Kidney epithelial cell (primary cell): Measurements from ENCODE around the gene HCN2. TPM values are rescaled to one million over a fixed set of nuclear protein-coding genes. Genes with fewer than 3 reads are reported as not detected.

Source experiments
- DNase-seq: peaks from one replicate; pipeline ENCODE4 v3.0.0-alpha.2; 2010; ENCODE audit warnings: low read depth
- H3K27me3 ChIP-seq: 2 replicates; pipeline ENCODE4 v1.6.0; 2011; ENCODE audit warnings: low read length; ENCODE audit not compliant: control insufficient read depth, insufficient read depth
- H3K36me3 ChIP-seq: 2 replicates; pipeline ENCODE4 v1.5.1; 2011; ENCODE audit warnings: low read length; ENCODE audit not compliant: control insufficient read depth, insufficient read depth
- H3K4me3 ChIP-seq: 2 replicates; pipeline ENCODE4 v1.5.1; 2011; ENCODE audit warnings: low read depth, mild to moderate bottlenecking, control low read depth, low read length
- total RNA-seq: library from RNA; depleted of rRNA; stranded (reverse); fragments of >200 nt; gene quantifications from 2 replicates; pipeline ENCODE4 v1.2.3, GENCODE V29; 2015
- TF ChIP-seq, protein P1 (sequence below): IDR thresholded peaks from 2 replicates; pipeline ENCODE4 v1.5.1; 2011; ENCODE audit warnings: mild to moderate bottlenecking, moderate library complexity, low read length, control low read depth, inconsistent platforms; ENCODE audit not compliant: insufficient read depth, poor library complexity, severe bottlenecking

HCN2 gene
- total RNA-seq, 1 donor from 2014 or later = 0.13 TPM

DNA sequence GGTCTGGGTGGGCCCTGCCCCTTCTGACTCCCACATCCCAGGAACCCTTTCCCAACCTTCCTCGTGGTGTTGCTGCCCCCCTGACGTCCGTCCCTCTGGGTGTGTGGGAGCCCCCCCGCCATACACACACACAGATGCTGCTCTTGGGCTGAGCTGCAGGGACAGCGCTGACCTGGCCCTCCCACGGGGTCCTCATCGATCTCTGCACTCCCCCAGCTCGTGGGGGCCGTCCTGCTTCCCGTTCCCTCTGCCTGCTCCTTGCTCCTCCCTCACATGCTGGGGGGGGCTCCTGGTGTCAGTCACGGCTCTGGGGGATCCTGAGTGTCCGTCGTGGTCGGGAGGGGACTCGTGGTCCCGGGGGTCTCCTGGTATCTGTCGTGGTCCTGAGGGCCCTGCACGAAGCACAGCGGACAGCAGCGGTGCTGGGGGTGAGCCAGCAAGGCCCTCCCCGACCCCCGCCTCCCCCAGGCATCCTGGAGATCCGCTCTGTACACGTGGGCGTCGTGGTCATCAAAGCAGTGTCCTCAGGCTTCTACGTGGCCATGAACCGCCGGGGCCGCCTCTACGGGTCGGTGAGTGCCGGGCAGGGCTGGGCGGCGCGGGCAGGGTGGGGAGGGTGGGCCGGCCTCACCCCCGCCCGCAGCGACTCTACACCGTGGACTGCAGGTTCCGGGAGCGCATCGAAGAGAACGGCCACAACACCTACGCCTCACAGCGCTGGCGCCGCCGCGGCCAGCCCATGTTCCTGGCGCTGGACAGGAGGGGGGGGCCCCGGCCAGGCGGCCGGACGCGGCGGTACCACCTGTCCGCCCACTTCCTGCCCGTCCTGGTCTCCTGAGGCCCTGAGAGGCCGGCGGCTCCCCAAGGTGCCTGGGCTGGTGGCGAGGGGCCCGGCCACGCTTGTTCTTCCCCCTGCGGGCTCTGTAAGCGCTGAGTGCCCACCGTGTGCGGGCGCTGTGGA is 53.4 kb downstream of the HCN2 start:
- DNase-seq = no peak
- Histone ChIP-seq H3K27me3 (peaks cover 2% of the 10 kb centered on the region), H3K36me3 (no peaks in the 10 kb centered on the region), H3K4me3 (no peak overlapping the region)
- TF ChIP-seq, protein P1, sequence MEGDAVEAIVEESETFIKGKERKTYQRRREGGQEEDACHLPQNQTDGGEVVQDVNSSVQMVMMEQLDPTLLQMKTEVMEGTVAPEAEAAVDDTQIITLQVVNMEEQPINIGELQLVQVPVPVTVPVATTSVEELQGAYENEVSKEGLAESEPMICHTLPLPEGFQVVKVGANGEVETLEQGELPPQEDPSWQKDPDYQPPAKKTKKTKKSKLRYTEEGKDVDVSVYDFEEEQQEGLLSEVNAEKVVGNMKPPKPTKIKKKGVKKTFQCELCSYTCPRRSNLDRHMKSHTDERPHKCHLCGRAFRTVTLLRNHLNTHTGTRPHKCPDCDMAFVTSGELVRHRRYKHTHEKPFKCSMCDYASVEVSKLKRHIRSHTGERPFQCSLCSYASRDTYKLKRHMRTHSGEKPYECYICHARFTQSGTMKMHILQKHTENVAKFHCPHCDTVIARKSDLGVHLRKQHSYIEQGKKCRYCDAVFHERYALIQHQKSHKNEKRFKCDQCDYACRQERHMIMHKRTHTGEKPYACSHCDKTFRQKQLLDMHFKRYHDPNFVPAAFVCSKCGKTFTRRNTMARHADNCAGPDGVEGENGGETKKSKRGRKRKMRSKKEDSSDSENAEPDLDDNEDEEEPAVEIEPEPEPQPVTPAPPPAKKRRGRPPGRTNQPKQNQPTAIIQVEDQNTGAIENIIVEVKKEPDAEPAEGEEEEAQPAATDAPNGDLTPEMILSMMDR = no peak

DNA sequence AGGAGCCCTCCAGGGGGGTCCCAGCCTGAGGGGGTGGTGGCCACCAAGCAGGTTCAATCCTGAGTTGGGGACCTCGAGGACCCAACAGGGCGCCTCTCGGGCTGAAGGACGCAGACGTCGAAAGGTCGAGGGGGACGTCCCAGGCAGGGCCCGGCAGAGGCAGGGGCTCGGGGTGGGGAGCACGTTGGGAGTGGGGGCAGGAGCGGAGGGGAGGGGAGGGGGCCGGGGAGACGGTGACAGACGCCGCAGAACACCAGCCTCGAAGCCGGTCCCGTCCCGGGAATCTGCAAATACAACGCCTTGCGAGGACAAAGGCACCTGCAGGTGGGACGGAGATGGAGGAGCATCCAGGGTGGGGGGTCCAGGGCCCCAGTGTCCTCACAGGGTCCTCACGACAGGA is 54.1 kb downstream of the HCN2 start:
- Histone ChIP-seq H3K27me3 (peaks cover 2% of the 10 kb centered on the region), H3K36me3 (no peaks in the 10 kb centered on the region), H3K4me3 (no peak overlapping the region)
- DNase-seq = no peak
- TF ChIP-seq, protein P1 = no peak

DNA sequence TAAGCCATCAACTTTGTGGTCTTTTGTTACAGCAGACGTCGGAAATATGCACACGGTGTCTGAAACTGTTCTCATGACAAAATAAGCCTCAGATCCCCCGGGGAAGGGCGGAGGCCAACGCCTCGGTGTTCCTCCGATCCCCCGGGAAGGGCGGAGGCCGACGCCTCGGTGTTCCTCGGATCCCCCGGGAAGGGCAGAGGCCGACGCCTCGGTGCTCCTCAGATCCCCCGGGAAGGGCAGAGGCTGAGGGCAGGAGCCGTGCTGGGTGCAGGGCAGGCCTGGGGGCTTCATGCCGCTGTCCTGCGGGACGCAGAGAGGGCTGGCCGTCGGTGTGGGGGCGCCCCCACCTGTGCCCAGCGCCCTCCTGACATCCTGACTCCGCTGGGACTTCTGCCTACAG is 54.7 kb downstream of the HCN2 start:
- no peaks in the 10 kb centered on the region for H3K36me3 ChIP-seq
- H3K27me3 ChIP-seq = peaks cover 2% of the 10 kb centered on the region
- TF ChIP-seq, protein P1 = no peak
- no peak for DNase-seq
- H3K4me3 ChIP-seq = no peak overlapping the region

DNA sequence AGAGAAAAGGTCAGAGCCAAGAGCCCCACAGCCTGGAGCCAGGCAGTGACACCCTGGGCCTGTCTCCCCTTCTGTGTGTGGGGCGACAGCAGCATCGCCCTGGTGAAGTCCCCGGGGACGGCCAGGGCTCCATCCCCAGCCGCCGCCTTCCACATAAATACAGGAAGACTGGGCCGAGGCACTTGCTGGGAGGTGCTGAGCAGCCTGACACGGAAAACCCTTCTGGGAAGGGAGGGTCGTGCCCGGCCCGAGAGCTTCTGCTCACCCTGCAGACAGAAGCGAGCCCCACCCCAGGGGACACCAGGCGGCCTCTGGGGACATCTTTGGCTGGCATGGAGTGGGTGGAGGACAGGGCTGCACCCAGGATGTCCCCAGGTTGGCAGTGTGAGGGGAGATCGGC is 55.1 kb downstream of the HCN2 start:
- TF ChIP-seq, protein P1 = no peak
- no peaks in the 10 kb centered on the region for H3K36me3 ChIP-seq

DNA sequence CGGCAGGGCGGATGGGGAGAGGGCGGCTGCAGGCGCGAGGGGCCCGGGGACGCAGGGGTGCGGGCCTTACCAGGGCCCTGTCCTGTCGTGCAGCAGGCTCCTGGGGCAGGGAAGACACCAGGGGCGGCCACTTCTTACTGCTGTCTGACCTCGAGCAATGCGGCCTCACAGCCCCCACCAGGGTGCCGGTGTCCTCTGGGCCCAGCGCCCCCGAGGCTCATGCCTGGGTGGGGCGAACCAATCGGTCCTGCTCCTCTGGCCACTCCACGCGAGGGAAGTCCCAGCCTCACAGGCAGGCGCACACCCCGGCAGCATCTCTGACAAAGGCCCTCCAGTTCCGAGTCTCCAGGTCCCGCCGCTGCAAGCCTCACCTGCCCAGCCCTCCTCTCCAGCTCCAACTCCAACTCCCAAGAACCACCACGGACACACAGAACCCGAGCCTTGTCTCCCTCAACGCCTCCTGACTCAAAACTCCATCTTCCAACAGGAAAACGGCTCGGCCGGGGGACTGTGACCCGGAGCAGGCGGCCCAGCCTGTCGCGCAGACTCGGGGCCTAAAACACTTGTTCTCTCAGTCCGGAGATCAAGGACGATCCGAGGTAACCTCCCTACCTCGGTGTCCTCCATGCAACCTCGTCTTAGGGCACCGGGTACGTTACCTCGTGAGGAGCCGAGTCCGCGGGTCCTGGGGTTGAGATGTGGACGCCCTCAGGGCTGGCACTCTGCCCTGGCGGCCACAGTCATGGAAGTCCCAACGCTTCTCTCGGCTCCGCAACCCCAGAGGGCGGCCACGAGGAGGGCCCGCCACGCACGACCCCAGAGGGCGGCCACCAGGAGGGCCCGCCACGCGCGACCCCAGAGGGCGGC is 56.5 kb downstream of the HCN2 start:
- Histone ChIP-seq H3K36me3 (no peaks in the 10 kb centered on the region), H3K27me3 (no peaks in the 10 kb centered on the region), H3K4me3 (no peak overlapping the region)
- TF ChIP-seq, protein P1 = no peak
- no peak for DNase-seq

More for the DNA sequence above, 55.1 kb downstream of the HCN2 start:
- no peak for DNase-seq
- no peak overlapping the region for H3K4me3 ChIP-seq
- H3K27me3 ChIP-seq = peaks cover 2% of the 10 kb centered on the region
